ENCODE data around the gene MRPL38. TPM values are rescaled to one million over a fixed set of nuclear protein-coding genes. Genes with fewer than 3 reads are reported as not detected.

MRPL38 gene
- total RNA-seq: 96.2 and 110 TPM in 2 replicates

GRCh38 chr17:75904749-75905521, at the start of gene MRPL38:
Gene MRPL38, minus strand, starts transcription at chr17:75904884. Its CDS starts 9 bp downstream, at chr17:75904875.
- intact Hi-C loops (cut with micrococcal nuclease): loop anchor here (1.0 to 2.0 kb wide), 5 partner anchors 9 to 100 kb away; partner anchors contain the start of genes ACOX1, FBF1, TEN1 and TRIM65

- intact Hi-C loops (cut with micrococcal nuclease): no loop called here
Measured at GRCh38 chr17:75950855-75951554, 46.3 kb upstream of the MRPL38 start.

- intact Hi-C loops (cut with micrococcal nuclease): no loop called here
Measured at GRCh38 chr17:75950421-75950820, 45.7 kb upstream of the MRPL38 start.

DNA sequence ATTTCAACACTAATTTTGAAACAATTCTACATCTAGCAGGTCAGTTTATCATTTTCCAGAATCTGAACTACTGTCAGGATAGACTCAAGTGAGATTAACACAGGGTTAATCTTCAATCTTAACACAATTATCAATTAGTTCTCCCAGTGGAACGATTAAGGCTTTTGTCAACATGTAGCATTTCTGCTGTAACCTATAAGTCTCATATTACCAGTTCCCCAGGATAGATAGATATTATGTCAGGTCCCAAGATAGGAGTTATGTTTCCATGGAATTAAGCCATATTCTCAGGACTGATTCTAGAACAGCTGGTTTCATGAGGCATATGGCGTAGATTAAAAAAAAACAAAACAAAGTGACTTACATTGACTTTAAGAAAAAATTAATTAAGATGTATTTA, 40.5 kb upstream of the MRPL38 start:
- intact Hi-C loops (cut with micrococcal nuclease): no loop called here

DNA sequence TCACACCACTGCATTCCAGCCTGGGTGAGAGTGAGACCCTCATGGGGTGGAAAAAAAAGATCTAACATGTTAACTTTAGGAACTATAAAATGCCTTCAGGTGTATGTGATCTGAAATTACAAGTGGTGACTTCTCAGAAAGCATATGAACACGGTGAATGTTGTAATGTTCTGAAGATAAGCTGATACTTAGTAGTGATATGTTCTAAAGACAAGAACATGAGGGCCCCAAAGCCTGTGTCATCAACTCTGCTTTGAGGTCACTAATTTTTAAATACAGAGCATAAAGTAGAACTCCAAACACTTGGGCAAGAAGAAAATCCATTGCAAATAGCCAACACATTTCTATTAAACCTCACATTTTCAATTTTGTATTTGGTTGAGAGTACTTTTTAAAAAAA, 38.8 kb upstream of the MRPL38 start:
- intact Hi-C loops (cut with micrococcal nuclease): no loop called here

GRCh38 chr17:75942473-75942872, 37.8 kb upstream of the MRPL38 start:
- intact Hi-C loops (cut with micrococcal nuclease): no loop called here

GRCh38 chr17:75941442-75941819, 36.7 kb upstream of the MRPL38 start:
- intact Hi-C loops (cut with micrococcal nuclease): loop anchor here (1.0 to 2.0 kb wide), 2 partner anchors 37 to 38 kb away; partner anchors contain the start of genes ACOX1, MRPL38 and TEN1

- intact Hi-C loops (cut with micrococcal nuclease): loop anchor here (1.0 to 2.0 kb wide), 2 partner anchors 36 to 38 kb away; partner anchors contain the start of genes ACOX1, MRPL38 and TEN1
Measured at GRCh38 chr17:75940727-75941441, 36.2 kb upstream of the MRPL38 start, which contains the start of gene FBF1. Gene FBF1, minus strand, starts transcription at chr17:75941042. Its CDS starts 2,893 bp downstream, at chr17:75938149.

DNA sequence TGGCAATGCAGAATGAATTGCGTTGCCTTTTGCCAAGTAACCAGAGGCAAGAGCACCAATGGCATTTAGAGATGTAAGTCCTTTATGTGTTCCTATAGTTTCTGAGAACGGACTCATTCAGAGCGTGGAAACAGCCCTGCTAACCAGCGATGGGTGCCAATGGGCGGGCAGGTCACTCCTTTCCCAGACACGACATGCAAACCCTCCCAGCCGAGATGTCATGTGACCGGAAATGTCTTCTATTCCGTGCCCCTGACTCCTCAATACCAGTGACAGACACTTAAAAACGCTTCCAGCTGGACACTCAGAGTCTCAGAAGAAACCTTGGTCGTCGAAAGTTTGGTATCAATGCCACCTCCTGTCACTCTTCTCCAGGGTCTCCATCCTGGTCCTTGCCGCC, 33.0 kb upstream of the MRPL38 start:
- intact Hi-C loops (cut with micrococcal nuclease): no loop called here

GRCh38 chr17:75933808-75934207, 29.1 kb upstream of the MRPL38 start:
- intact Hi-C loops (cut with micrococcal nuclease): no loop called here

GRCh38 chr17:75932852-75933251, 28.2 kb upstream of the MRPL38 start:
- intact Hi-C loops (cut with micrococcal nuclease): no loop called here

- intact Hi-C loops (cut with micrococcal nuclease): no loop called here
Measured at GRCh38 chr17:75931062-75931461, 26.4 kb upstream of the MRPL38 start.

GRCh38 chr17:75927286-75927922, 22.7 kb upstream of the MRPL38 start:
- intact Hi-C loops (cut with micrococcal nuclease): no loop called here

DNA sequence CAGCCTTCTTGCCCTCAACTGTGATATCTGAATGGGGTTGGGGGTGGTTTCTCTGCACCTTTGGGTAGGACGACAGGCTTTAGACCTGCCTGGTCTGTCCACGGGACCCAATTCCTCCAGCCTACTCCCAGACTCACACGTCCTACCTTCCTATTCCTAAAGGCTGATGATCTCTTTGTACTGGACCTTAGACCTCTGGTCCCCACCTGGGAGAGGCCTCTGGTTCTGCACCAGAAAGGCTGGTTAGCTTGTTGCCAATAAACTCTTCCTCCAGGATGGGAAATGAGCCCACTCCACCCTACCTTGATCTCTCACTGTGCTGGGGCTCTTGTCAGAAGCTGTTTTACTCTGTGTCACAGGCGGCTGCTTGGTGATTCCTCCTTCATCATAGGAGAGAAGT, 21.8 kb upstream of the MRPL38 start:
- intact Hi-C loops (cut with micrococcal nuclease): no loop called here

DNA sequence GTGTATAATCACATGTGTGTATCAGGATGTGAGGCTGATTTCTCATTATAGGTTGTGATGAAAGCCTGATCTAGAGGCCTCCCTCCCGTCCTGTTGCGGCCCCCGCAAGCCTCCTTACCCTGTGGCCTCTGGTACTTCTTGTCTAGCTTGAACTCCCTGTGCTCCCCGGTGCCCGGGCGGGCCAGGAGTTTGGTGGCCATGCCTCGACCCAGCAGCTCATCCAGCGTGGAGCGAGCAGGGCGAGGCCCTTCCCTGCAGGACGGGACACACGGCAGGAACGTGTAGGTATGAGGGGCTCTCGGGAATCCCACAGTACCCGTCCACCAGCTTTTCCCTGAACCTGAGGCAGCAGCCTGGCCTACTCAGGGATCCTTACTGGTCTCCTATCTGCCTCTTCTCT, 21.2 kb upstream of the MRPL38 start:
- intact Hi-C loops (cut with micrococcal nuclease): no loop called here

GRCh38 chr17:75925103-75925502, 20.4 kb upstream of the MRPL38 start:
- intact Hi-C loops (cut with micrococcal nuclease): no loop called here

DNA sequence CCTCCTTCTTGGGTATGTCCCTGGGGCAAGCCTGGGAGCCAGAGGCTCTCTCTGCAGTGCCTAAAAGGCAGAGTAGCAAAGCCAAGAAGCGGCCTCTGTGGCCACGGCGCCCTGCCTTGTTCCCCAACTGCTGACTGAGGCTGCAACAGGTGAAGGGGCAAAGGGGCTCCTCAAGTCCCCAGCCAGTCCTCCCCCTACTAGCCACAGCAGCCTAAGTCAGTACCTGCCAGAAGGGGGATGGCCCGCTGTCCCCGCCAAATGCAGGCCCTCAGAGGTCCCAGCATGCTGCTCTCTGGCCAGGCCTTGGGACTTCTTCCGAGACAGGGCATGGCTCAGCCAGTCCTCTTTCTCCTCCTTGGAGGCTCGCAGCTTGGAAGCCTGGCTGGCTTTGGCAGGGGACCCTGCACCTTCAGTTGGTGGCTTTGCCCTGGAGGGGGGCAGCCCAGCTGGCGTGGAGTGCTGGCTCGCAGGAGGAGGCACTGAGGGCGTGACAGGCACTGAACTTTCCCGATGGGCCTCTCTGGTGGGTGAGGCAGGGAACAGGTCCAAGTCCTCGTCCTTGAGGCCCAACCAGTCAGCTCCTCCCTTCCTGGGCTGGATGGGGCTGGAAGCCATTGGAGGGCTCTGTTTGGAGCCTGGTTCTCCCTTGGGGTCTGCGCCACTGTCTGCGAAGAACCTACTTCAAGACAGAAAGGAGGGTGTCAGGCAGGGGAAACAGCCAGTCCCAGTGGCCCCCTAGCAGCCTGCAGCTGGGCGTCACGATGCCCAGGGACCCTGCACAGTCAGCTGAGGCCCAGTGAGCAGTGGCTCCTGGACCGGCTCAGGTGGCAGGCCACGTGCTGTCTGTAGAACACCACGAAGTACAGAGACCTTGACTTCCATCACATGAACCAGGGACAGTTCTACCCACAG, 18.5 kb upstream of the MRPL38 start:
- intact Hi-C loops (cut with micrococcal nuclease): no loop called here

DNA sequence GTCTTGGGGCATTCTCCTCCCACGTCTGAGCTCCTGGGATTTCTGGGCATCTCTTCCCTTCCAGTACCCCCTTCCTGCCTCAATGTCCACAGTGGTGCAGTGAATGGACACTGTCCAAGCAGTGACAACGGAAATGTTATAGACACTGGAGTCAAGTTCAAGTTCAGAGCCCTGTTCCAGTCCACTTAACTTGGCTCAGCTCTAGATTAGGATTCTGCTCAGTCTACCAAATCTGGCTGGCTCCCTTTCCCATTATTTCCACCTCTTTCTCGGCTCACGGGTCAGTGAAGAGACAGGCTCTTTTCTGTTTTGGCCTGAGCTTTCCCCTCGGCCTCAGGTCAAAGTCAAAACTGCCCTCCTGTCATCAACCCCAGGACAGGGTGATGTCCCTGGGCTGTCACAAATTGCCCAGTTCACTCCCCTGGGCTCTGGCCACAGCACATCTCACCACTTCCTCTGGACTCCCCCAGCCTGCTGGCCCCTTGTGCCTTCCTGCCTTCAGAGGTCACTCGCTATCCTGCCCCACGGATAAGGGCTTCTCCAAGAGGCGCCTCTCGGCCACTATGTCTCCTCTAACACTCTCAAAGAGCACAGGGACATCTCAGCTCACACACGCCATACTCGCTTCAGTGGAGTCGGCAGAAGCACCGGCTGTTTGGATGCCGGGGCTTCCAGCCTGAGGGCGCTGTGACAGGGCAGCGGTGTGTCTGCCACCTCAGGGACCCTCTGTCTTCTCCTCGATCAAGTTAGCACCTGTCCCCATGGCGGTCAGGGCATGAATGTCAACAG, 17.7 kb upstream of the MRPL38 start:
- intact Hi-C loops (cut with micrococcal nuclease): no loop called here

GRCh38 chr17:75921596-75921995, 16.9 kb upstream of the MRPL38 start:
- intact Hi-C loops (cut with micrococcal nuclease): no loop called here
